GM13976 (cell line): ENCODE measurements around the gene SOX10.

Experiments used
- DNase-seq: peaks from one replicate; pipeline ENCODE4 v3.0.0; 2012; ENCODE audit warnings: low spot score
- in situ Hi-C: fragments of 300-500 bp; cut with MboI; formaldehyde crosslinking; loops from one replicate; pipeline ENCODE4 v1.12.0; 2022; ENCODE audit warnings: low sequenced_read_pairs, mixed read lengths, inconsistent platforms; ENCODE audit not compliant: unreplicated experiment
- TF ChIP-seq, protein P1 (sequence below): IDR thresholded peaks from 2 replicates; pipeline ENCODE4 v1.5.1; 2012; ENCODE audit warnings: borderline replicate concordance, mild to moderate bottlenecking; ENCODE audit not compliant: insufficient read depth; ENCODE audit errors: extremely low read depth, missing control alignments, control extremely low read depth

SOX10 gene

DNA sequence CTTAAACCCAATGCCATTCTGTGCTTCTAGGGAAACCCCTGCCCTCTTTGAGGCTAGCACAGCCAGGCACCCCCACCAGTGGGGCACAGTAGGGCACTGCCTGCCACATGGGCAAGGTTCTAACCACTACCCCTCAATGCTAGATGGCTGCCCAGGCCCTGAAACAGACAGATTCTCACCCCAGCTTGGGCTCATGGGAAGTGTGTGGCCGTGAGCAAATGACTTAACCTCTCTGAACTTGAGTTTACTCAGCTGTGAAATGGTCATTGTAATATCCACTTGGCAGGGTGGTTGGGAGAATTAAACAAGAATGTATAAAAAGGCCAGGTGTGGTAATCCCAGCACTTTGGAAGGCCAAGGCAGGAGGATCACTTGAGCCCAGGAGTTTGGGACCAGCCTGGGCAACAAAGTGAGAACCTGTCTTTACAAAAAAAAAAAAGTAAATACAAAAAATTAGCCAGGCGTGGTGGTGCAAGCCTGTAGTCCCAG, 53.4 kb downstream of the SOX10 start:
- in situ Hi-C loops = no loop called here
- TF ChIP-seq, protein P1, sequence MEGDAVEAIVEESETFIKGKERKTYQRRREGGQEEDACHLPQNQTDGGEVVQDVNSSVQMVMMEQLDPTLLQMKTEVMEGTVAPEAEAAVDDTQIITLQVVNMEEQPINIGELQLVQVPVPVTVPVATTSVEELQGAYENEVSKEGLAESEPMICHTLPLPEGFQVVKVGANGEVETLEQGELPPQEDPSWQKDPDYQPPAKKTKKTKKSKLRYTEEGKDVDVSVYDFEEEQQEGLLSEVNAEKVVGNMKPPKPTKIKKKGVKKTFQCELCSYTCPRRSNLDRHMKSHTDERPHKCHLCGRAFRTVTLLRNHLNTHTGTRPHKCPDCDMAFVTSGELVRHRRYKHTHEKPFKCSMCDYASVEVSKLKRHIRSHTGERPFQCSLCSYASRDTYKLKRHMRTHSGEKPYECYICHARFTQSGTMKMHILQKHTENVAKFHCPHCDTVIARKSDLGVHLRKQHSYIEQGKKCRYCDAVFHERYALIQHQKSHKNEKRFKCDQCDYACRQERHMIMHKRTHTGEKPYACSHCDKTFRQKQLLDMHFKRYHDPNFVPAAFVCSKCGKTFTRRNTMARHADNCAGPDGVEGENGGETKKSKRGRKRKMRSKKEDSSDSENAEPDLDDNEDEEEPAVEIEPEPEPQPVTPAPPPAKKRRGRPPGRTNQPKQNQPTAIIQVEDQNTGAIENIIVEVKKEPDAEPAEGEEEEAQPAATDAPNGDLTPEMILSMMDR = no peak
- DNase-seq = no peak

DNA sequence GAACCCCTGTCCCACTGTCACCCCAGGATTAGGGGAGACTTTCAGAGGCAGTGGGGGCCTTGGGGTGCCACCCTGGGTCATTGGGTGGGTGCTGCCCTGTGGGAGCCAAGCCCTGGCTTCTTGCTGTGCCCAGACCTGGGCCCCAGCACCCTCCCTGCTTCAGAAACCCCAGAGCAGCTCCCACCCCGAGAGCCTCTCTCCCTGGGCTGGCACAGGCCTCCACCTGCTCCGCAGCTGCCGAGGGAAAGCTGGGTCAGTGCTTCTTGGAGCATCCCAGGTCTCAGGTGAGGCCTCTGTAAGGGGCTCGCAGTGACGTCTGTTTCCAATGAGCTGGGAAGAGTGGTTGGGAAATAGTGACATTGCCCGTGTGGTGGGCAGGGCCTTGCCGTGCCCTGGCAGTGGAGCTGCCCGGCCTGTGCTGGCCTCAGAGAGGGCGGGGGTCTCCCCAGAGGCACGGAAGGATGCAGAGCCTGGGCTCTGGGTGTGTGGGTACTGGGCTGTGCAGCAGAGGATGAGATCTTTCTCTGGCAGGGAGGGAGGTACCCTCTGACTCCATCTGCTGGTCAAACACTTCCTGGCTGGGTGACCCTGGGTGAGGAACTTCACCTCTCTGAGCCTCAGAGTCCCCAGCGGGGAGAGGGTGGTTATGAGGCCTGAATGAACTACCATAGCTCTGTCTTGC, 53.9 kb downstream of the SOX10 start:
- in situ Hi-C loops = no loop called here
- TF ChIP-seq, protein P1 = no peak
- DNase-seq = peak; percentile 66

DNA sequence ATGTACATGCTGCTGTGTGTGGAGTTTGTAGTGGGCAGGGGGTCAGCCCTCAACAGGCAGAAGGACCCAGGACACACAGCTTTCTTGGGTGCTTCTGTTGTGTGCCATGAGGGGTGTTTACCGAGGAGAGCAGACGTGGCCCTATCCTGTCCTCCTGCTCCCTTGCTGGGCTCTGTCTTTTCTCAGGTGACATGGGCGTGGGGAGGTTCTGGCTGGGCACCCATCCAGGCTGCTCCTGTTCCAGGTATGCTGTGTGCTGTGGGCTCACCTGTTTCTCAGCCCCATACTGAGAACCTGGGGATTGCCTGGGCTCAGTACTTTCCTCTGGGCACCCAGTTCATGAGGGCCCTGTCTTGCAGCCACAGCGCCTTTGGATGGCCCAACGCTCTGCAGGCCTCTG, 55.0 kb downstream of the SOX10 start:
- in situ Hi-C loops = no loop called here
- TF ChIP-seq, protein P1 = no peak

DNA sequence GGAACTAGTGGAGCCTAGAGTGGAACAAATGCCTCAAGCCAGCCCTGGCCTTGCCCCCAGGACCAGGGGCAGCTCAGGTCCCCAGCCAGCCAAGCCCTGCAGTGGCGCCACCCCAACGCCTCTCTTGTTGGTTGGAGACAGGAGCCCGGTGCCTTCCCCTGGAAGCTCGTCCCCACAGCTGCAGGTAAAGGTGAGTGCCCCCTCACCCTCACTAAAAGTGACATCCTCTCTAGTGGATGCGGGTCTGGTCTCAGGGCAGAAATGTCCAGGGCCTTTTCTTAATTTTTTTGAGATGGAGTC, 56.8 kb downstream of the SOX10 start:
- TF ChIP-seq, protein P1 = no peak
- no peak for DNase-seq
- in situ Hi-C loops = no loop called here

More for the DNA sequence above, 55.0 kb downstream of the SOX10 start:
- no peak for DNase-seq

DNA sequence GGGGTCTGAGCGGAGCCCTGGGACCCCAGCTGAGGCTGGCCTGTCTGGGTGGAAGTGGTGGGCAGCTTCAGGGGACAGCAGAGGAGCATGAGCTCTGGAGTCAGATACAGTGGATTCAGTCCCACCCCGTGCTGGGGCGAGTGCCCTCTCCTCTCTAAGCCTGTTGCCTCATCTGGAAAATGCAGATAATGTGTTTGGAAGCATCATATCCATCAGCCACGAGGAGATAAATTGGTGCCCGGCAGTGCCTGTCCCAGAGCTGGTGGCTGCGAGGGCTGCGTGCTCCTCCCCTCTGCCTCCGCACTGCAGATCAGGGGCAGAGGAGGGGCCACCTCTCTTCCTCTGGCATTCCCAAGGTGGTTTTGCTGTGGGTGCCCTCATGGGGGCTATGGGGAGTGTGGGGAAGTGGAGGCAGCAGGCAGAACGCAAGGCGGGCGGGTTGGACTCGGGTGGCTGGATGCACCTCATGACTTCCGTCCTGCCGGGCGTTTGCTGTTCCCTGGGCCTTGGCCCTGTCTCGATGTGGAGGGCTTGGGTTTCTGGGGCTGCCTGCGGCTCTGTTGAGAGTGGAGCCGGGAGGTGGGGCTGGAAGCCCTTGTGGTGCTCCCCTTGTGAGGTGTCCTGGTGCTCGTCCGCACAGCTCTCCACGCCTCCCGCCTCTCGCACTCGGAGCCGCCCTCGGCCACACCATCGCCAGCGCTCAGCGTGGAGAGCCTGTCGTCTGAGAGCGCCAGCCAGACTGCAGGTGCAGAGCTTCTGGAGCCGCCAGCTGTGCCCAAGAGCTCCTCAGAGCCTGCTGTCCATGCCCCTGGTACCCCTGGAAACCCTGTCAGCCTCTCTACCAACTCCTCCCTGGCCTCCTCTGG, 57.4 kb downstream of the SOX10 start:
- DNase-seq = no peak
- TF ChIP-seq, protein P1 = no peak
- in situ Hi-C loops = no loop called here

DNA sequence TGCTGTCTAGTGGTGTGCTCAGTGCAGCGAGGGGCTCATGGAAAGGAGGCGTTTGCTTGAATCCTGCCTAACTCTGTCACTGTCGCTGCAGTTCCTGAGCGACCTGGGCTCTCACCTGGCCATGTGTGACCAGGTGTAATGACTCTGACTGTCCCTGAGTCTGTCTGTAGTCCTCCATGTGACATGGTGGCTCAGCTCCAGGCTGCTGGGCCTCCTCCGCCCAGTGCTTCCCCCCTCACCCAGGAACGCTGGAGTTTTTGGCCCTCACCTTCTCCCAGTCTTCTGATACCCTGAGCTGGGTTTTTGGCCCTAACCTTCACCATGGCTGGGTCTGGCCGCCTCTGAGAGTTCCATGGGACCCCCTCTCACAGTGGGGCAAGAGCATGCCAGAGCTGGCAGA, 58.0 kb downstream of the SOX10 start:
- in situ Hi-C loops = no loop called here
- TF ChIP-seq, protein P1 = no peak
- DNase-seq = no peak
